Testis (tissue), 3 donors: ENCODE measurements around the gene TMEM202. TPM values are rescaled to one million over a fixed set of nuclear protein-coding genes. Genes with fewer than 3 reads are reported as not detected.

Experiments used
- DNase-seq: peaks from one replicate; pipeline ENCODE4 v3.0.0-alpha.2; 2019
- H3K27ac ChIP-seq, 2 donors: fragments of 200-600 bp; sonication (generic); one replicate each; pipeline ENCODE4 v1.5.1; 2019
- H3K27me3 ChIP-seq: fragments of 200-600 bp; sonication (generic); one replicate; pipeline ENCODE4 v1.5.1; 2019
- H3K36me3 ChIP-seq: fragments of 200-600 bp; sonication (generic); one replicate; pipeline ENCODE4 v1.5.1; 2017; ENCODE audit warnings: low read depth; ENCODE audit errors: missing control alignments
- H3K4me1 ChIP-seq: fragments of 200-600 bp; sonication (generic); one replicate; pipeline ENCODE4 v1.5.1; 2019
- H3K4me3 ChIP-seq, 2 donors: fragments of 200-600 bp; sonication (generic); one replicate each; pipeline ENCODE4 v1.5.1; 2017 to 2019
- H3K9me3 ChIP-seq: fragments of 200-600 bp; sonication (generic); one replicate; pipeline ENCODE4 v1.5.1; 2017
- CTCF ChIP-seq, 3 experiments: fragments of 450-650 bp in 2 of 3; fragments of 200-600 bp in 1 of 3; sonication (generic) in 1 of 3; IDR thresholded peaks; one replicate each; pipeline ENCODE4 v1.5.1; 2016 to 2019; ENCODE audit warnings: antibody characterized with exemption in 3 of 3, mild to moderate bottlenecking in 2 of 3, moderate library complexity in 1 of 3
- POLR2A ChIP-seq: fragments of 450-650 bp; IDR thresholded peaks from one replicate; pipeline ENCODE4 v1.6.1; 2017; ENCODE audit warnings: antibody characterized with exemption, mild to moderate bottlenecking, moderate library complexity
- WGBS, 2 donors: methylation state at CpG; one replicate each; pipeline ENCODE4 v1.1.5; 2018; 5-methylcytosine and 5-hydroxymethylcytosine counted together
- intact Hi-C: fragments of 100-400 bp; cut with DNase I; formaldehyde crosslinking; loops from one replicate; pipeline ENCODE4 v1.15.1; 2023; ENCODE audit warnings: low total_unique reads
- polyA plus RNA-seq: library from polyadenylated mRNA; stranded (reverse); fragments of 350-450 nt; fragmentation: Illumina TruSeq; extraction: RNeasy Lipid Tissue Mini Kit (QIAGEN cat#74804); gene quantifications from one replicate; pipeline ENCODE4 v1.2.3, GENCODE V29; 2014; ENCODE audit warnings: low read depth, low replicate concordance; ENCODE audit not compliant: insufficient read depth
- total RNA-seq, 2 donors: library from RNA; depleted of rRNA; stranded (reverse); fragments of >200 nt; gene quantifications; one replicate each; pipeline ENCODE4 v1.2.3, GENCODE V29; 2016

Gene TMEM202
- total and polyA plus RNA-seq, 3 donors from 2014 or later: 3.5 to 52.1 (median 6.3) TPM

- intact Hi-C loops: no loop called here
- DNase-seq: no peak
- TF ChIP-seq POLR2A (no peak), CTCF (IDR thresholded peaks at IDR 0.05) (no peak)
- H3K36me3 ChIP-seq: no peaks in the 10 kb centered on the region
- no peaks in the 10 kb centered on the region for H3K9me3 ChIP-seq
- no peaks in the 10 kb centered on the region for H3K27me3 ChIP-seq
- 86 to 89% methylated on average over 9 of the region's 9 CpGs for WGBS, 2 donors
- H3K4me3 ChIP-seq: no peak overlapping the region
- no peaks in the 10 kb centered on the region for H3K4me1 ChIP-seq
- H3K27ac ChIP-seq: no peak overlapping the region
These were observed 53.1 kb downstream of the TMEM202 start for GRCh38 chr15:72451224-72451623.

GRCh38 chr15:72456684-72457083 lies 58.6 kb downstream of the TMEM202 start:
- H3K27me3 ChIP-seq: no peaks in the 10 kb centered on the region
- intact Hi-C loops: no loop called here
- no peaks in the 10 kb centered on the region for H3K36me3 ChIP-seq
- 92 to 99% methylated on average over 7 of the region's 7 CpGs for WGBS, 2 donors
- TF ChIP-seq POLR2A (no peak), CTCF (IDR thresholded peaks at IDR 0.05) (no peak)
- no peak overlapping the region for H3K27ac ChIP-seq
- no peak for DNase-seq
- H3K4me1 ChIP-seq: no peaks in the 10 kb centered on the region
- no peaks in the 10 kb centered on the region for H3K9me3 ChIP-seq
- no peak overlapping the region for H3K4me3 ChIP-seq

Other genes starting within 250 kb of the TMEM202 start
- gene GRAMD2A, start 200.5 kb upstream of the TMEM202 start, total RNA-seq: 1 to 10 TPM in 1 of 2 donors, under 1 TPM in 1; 0.31 to 1.4 TPM
- gene GRAMD2A, start 200.5 kb upstream of the TMEM202 start, polyA plus RNA-seq: 3.1 TPM
- gene PKM, start 167.1 kb upstream of the TMEM202 start, total RNA-seq: 100 to 1,000 TPM; 521 to 530 TPM
- gene PKM, start 167.1 kb upstream of the TMEM202 start, polyA plus RNA-seq: 602 TPM
- 100 to 1,000 TPM; 114 to 182 TPM for gene PARP6, start 125.8 kb upstream of the TMEM202 start, total RNA-seq
- 190 TPM for gene PARP6, start 125.8 kb upstream of the TMEM202 start, polyA plus RNA-seq
- 10 to 100 TPM; 19.2 to 22.0 TPM for gene CELF6, start 78.1 kb upstream of the TMEM202 start, total RNA-seq
- 10.1 TPM for gene CELF6, start 78.1 kb upstream of the TMEM202 start, polyA plus RNA-seq
- gene HEXA, start 22.3 kb upstream of the TMEM202 start, total RNA-seq: 100 to 1,000 TPM; 110 to 188 TPM
- 129 TPM for gene HEXA, start 22.3 kb upstream of the TMEM202 start, polyA plus RNA-seq
- gene ARIH1, start 76.0 kb downstream of the TMEM202 start, total RNA-seq: 100 to 1,000 TPM in 1 of 2 donors, 10 to 100 TPM in 1; 97.8 to 113 TPM
- 221 TPM for gene ARIH1, start 76.0 kb downstream of the TMEM202 start, polyA plus RNA-seq